Neural progenitor cell (in vitro differentiated cells): ENCODE measurements around the gene REXO5. TPM values are rescaled to one million over a fixed set of nuclear protein-coding genes. Genes with fewer than 3 reads are reported as not detected.

ENCODE experiments used
- DNase-seq: peaks from one replicate; pipeline ENCODE4 v3.0.0-alpha.2; 2016; ENCODE audit warnings: low spot score
- H2AFZ ChIP-seq: fragments of 200-600 bp; sonication (generic); replicated peaks from 2 replicates; pipeline ENCODE4 v1.6.1; 2016; ENCODE audit warnings: antibody characterized with exemption
- H3F3A ChIP-seq: fragments of 200-600 bp; sonication (generic); 2 replicates; pipeline ENCODE4 v1.6.1; 2016; ENCODE audit warnings: antibody characterized with exemption, low read depth
- H3K27ac ChIP-seq: fragments of 200-600 bp; sonication (generic); 2 replicates; pipeline ENCODE4 v1.5.1; 2016; ENCODE audit warnings: mild to moderate bottlenecking
- H3K27me3 ChIP-seq: fragments of 200-600 bp; sonication (generic); 2 replicates; pipeline ENCODE4 v1.6.1; 2016; ENCODE audit warnings: mild to moderate bottlenecking, moderate library complexity
- H3K36me3 ChIP-seq: fragments of 200-600 bp; sonication (generic); 2 replicates; pipeline ENCODE4 v1.5.1; 2016
- H3K4me1 ChIP-seq: fragments of 200-600 bp; sonication (generic); 2 replicates; pipeline ENCODE4 v1.6.1; 2016; ENCODE audit warnings: mixed run types
- H3K4me2 ChIP-seq: fragments of 200-600 bp; sonication (generic); 2 replicates; pipeline ENCODE4 v1.6.1; 2016
- H3K4me3 ChIP-seq: fragments of 200-600 bp; sonication (generic); 2 replicates; pipeline ENCODE4 v1.5.1; 2016
- H3K79me2 ChIP-seq: fragments of 200-600 bp; sonication (generic); 2 replicates; pipeline ENCODE4 v1.6.1; 2016; ENCODE audit warnings: low read depth
- H3K9ac ChIP-seq: fragments of 200-600 bp; sonication (generic); 2 replicates; pipeline ENCODE4 v1.6.1; 2016
- H3K9me3 ChIP-seq: fragments of 200-600 bp; sonication (generic); 2 replicates; pipeline ENCODE4 v1.5.1; 2016; ENCODE audit warnings: low read depth
- H4K20me1 ChIP-seq: fragments of 200-600 bp; sonication (generic); 2 replicates; pipeline ENCODE4 v1.6.1; 2016; ENCODE audit warnings: low read depth
- H3K27ac Mint-ChIP-seq: 3 replicates; pipeline ENCODE4 v1.8.0; 2021; ENCODE audit warnings: mixed read lengths
- H3K27me3 Mint-ChIP-seq: 2 replicates; pipeline ENCODE4 v1.8.0; 2022; ENCODE audit warnings: low read depth, mild to moderate bottlenecking, inconsistent platforms, moderate library complexity, mixed read lengths; ENCODE audit not compliant: insufficient read depth
- H3K36me3 Mint-ChIP-seq: 3 replicates; pipeline ENCODE4 v1.8.0; 2021; ENCODE audit warnings: mixed read lengths
- H3K4me1 Mint-ChIP-seq: 3 replicates; pipeline ENCODE4 v1.8.0; 2021; ENCODE audit warnings: mixed read lengths
- H3K4me3 Mint-ChIP-seq: 3 replicates; pipeline ENCODE4 v1.8.0; 2021; ENCODE audit warnings: mild to moderate bottlenecking, moderate library complexity, mixed read lengths
- H3K9me3 Mint-ChIP-seq: 3 replicates; pipeline ENCODE4 v1.8.0; 2020; ENCODE audit warnings: mixed read lengths
- CTCF ChIP-seq: fragments of 200-600 bp; sonication (generic); IDR thresholded peaks from 2 replicates; pipeline ENCODE4 v1.5.1; 2017; ENCODE audit warnings: antibody characterized with exemption, mild to moderate bottlenecking
- EZH2 ChIP-seq: fragments of 200-600 bp; sonication (generic); IDR thresholded peaks from 2 replicates; pipeline ENCODE4 v1.6.1; 2017; ENCODE audit warnings: antibody characterized with exemption, mild to moderate bottlenecking, moderate library complexity
- EZH2phosphoT487 ChIP-seq: fragments of 200-600 bp; sonication (generic); IDR thresholded peaks from 2 replicates; pipeline ENCODE4 v1.6.1; 2017; ENCODE audit warnings: antibody characterized with exemption
- total RNA-seq: library from RNA; depleted of rRNA; stranded (reverse); fragments of >200 nt; gene quantifications from 2 replicates; pipeline ENCODE4 v1.2.3, GENCODE V29; 2015; ENCODE audit warnings: low replicate concordance

REXO5 gene
- total RNA-seq, 1 donor from 2014 or later = 13.1 TPM

- Histone ChIP-seq H3K79me2 (no peaks in the 10 kb centered on the region), H3K4me1 (no peaks in the 10 kb centered on the region), H3K9ac (no peak overlapping the region), H3K4me3 (no peak overlapping the region), H4K20me1 (no peaks in the 10 kb centered on the region), H3F3A (no peaks in the 10 kb centered on the region), H2AFZ (no peak overlapping the region), H3K27me3 (no peaks in the 10 kb centered on the region), H3K36me3 (no peaks in the 10 kb centered on the region), H3K4me2 (no peak overlapping the region), H3K27ac (no peak overlapping the region), H3K9me3 (no peaks in the 10 kb centered on the region)
- Mint-ChIP-seq H3K27me3 (no peaks in the 10 kb centered on the region), H3K36me3 (no peaks in the 10 kb centered on the region), H3K4me3 (no peak overlapping the region), H3K4me1 (peaks cover 3% of the 10 kb centered on the region), H3K9me3 (no peaks in the 10 kb centered on the region), H3K27ac (no peak overlapping the region)
- DNase-seq = no peak
- TF ChIP-seq CTCF (no peak), EZH2 (no peak), EZH2phosphoT487 (no peak)
Observed at GRCh38 chr16:20847550-20847949, 41.2 kb downstream of the REXO5 start.

- DNase-seq = peak; percentile 68
- no peaks in the 10 kb centered on the region for H4K20me1 ChIP-seq
- H3K4me2 ChIP-seq = no peak overlapping the region
- H3K27ac Mint-ChIP-seq = no peak overlapping the region
- H3K4me1 ChIP-seq = no peaks in the 10 kb centered on the region
- TF ChIP-seq EZH2 (no peak), CTCF (peak; percentile 100), EZH2phosphoT487 (no peak)
- H3K36me3 Mint-ChIP-seq = peaks cover 3% of the 10 kb centered on the region
- no peaks in the 10 kb centered on the region for H3K9me3 ChIP-seq
- H3K27ac ChIP-seq = no peak overlapping the region
- peaks cover 2% of the 10 kb centered on the region for H3K27me3 Mint-ChIP-seq
- H3K36me3 ChIP-seq = no peaks in the 10 kb centered on the region
- no peaks in the 10 kb centered on the region for H3K27me3 ChIP-seq
- no peaks in the 10 kb centered on the region for H3K79me2 ChIP-seq
- no peak overlapping the region for H3K4me3 ChIP-seq
- no peak overlapping the region for H2AFZ ChIP-seq
- no peaks in the 10 kb centered on the region for H3F3A ChIP-seq
- H3K9me3 Mint-ChIP-seq = no peaks in the 10 kb centered on the region
- H3K9ac ChIP-seq = no peak overlapping the region
- H3K4me1 Mint-ChIP-seq = peaks cover 3% of the 10 kb centered on the region
- no peak overlapping the region for H3K4me3 Mint-ChIP-seq
Observed at GRCh38 chr16:20849589-20850390, 43.5 kb downstream of the REXO5 start.

GRCh38 chr16:20850981-20851380 lies 44.7 kb downstream of the REXO5 start:
- no peaks in the 10 kb centered on the region for H3K27me3 ChIP-seq
- no peak for TF ChIP-seq EZH2phosphoT487
- no peak for TF ChIP-seq EZH2
- no peak for TF ChIP-seq CTCF
- H4K20me1 ChIP-seq = no peaks in the 10 kb centered on the region
- no peak for DNase-seq
- H3K4me3 ChIP-seq = no peak overlapping the region
- no peak overlapping the region for H3K9ac ChIP-seq
- H3K4me1 ChIP-seq = no peaks in the 10 kb centered on the region
- H3K27ac ChIP-seq = no peak overlapping the region
- no peak overlapping the region for H2AFZ ChIP-seq
- H3K36me3 Mint-ChIP-seq = peaks cover 7% of the 10 kb centered on the region
- H3K27me3 Mint-ChIP-seq = peaks cover 2% of the 10 kb centered on the region
- no peak overlapping the region for H3K4me3 Mint-ChIP-seq
- H3K27ac Mint-ChIP-seq = no peak overlapping the region
- H3K4me2 ChIP-seq = no peak overlapping the region
- H3K9me3 ChIP-seq = no peaks in the 10 kb centered on the region
- H3K9me3 Mint-ChIP-seq = no peaks in the 10 kb centered on the region
- no peaks in the 10 kb centered on the region for H3K79me2 ChIP-seq
- H3K4me1 Mint-ChIP-seq = peaks cover 3% of the 10 kb centered on the region
- no peaks in the 10 kb centered on the region for H3K36me3 ChIP-seq
- no peaks in the 10 kb centered on the region for H3F3A ChIP-seq
